K562 (cell line): ENCODE results near the gene NEMP1. TPM values are rescaled to one million over a fixed set of nuclear protein-coding genes. Genes with fewer than 3 reads are reported as not detected.
A peak's percentile ranks its signal among the peaks of the same experiment; 100 is the strongest.

Experiments
- ATAC-seq: fragments of 200-7000 bp; cut with Tn5 transposase; 3 replicates; pipeline ENCODE4 v1.9.1; 2020; ENCODE audit warnings: moderate library complexity
- BruUV-seq: library from RNA; stranded (reverse); fragments of 400-500 nt; replicated peaks from 2 replicates; lab custom pipeline; 2021; lab: Mats Ljungman, UMichigan
- CTCF ChIA-PET: fragments of 300-600 bp; formaldehyde crosslinking; extraction: SDS; loops from one replicate; lab custom pipeline; 2021; ENCODE audit warnings: low intra/inter-chr PET ratio; lab: Yijun Ruan, JAX
- POLR2A ChIA-PET: fragments of 300-600, 350-650 bp; sonication (Branson Sonifier 250); formaldehyde crosslinking; extraction: SDS; loops from one replicate; lab custom pipeline; 2021; ENCODE audit warnings: antibody characterized with exemption, inconsistent platforms; lab: Yijun Ruan, JAX
- DNase-seq, 4 experiments: peaks; one replicate each; pipeline versions ENCODE4 v3.0.0 to v3.0.0-alpha.2; 2011 to 2018; ENCODE audit warnings: low spot score in 3 of 4, mixed read lengths in 3 of 4; ENCODE audit errors: extremely low read depth in 1 of 4
- FAIRE-seq: peaks from 2 replicates; lab custom pipeline; 2011; peaks lifted over from hg19 to GRCh38; lab: Jason Lieb, UNC
- H2AFZ ChIP-seq: 2 replicates; pipeline ENCODE4 v1.6.0; 2011; ENCODE audit warnings: low read depth, low read length, control low read depth, inconsistent platforms
- H3K27ac ChIP-seq: fragments of 200-600 bp; 3 replicates; pipeline ENCODE4 v1.8.0; 2011; ENCODE audit warnings: low read depth, mild to moderate bottlenecking, control low read depth, inconsistent platforms, low read length, moderate library complexity, mixed read lengths; ENCODE audit errors: extremely low read depth
- H3K27me3 ChIP-seq, 2 experiments: fragments of 300-600 bp in 1 of 2; 2 replicates in 1 of 2; 3 replicates in 1 of 2; pipeline versions ENCODE4 v1.6.0 to v1.8.0; 2011; ENCODE audit warnings: inconsistent platforms in 2 of 2, low read length in 2 of 2, mild to moderate bottlenecking in 1 of 2, mixed read lengths in 1 of 2, moderate library complexity in 1 of 2; ENCODE audit not compliant: control insufficient read depth in 2 of 2, insufficient read depth in 2 of 2
- H3K36me3 ChIP-seq: fragments of 300-600 bp; 3 replicates; pipeline ENCODE4 v1.8.0; 2011; ENCODE audit warnings: mild to moderate bottlenecking, low read length, inconsistent platforms; ENCODE audit not compliant: control insufficient read depth, insufficient read depth
- H3K4me1 ChIP-seq, 2 experiments: fragments of 200-600 bp in 1 of 2; replicated peaks in 1 of 2; 2 replicates in 1 of 2; 3 replicates in 1 of 2; pipeline versions ENCODE4 v1.5.1 to v1.8.0; 2011; ENCODE audit warnings: inconsistent platforms in 2 of 2, low read length in 2 of 2, mild to moderate bottlenecking in 1 of 2, mixed read lengths in 1 of 2, moderate library complexity in 1 of 2; ENCODE audit not compliant: control insufficient read depth in 2 of 2, insufficient read depth in 2 of 2
- H3K4me2 ChIP-seq: 2 replicates; pipeline ENCODE4 v1.6.1; 2011; ENCODE audit warnings: low read length, control low read depth, inconsistent platforms, mixed read lengths; ENCODE audit not compliant: insufficient read depth
- H3K4me3 ChIP-seq: fragments of 200-600 bp; sonication (generic), shearing (Covaris generic); 2 replicates; pipeline ENCODE4 v1.5.1; 2016; ENCODE audit warnings: control low read depth, inconsistent platforms
- H3K79me2 ChIP-seq: fragments of 200-600 bp; 3 replicates; pipeline ENCODE4 v1.8.0; 2011; ENCODE audit warnings: low read length, inconsistent platforms; ENCODE audit not compliant: control insufficient read depth, insufficient read depth
- H3K9ac ChIP-seq, 2 experiments: 2 replicates each; pipeline versions ENCODE4 v1.6.0 to v1.6.1; 2011; ENCODE audit warnings: low read depth in 2 of 2, low read length in 2 of 2, control low read depth in 1 of 2, inconsistent platforms in 1 of 2, mild to moderate bottlenecking in 1 of 2, mixed read lengths in 1 of 2; ENCODE audit not compliant: insufficient read depth in 1 of 2
- H3K9me1 ChIP-seq: one replicate; pipeline ENCODE4 v1.6.0; 2011; ENCODE audit warnings: inconsistent platforms, mild to moderate bottlenecking, low read length, moderate library complexity; ENCODE audit not compliant: control insufficient read depth, insufficient read depth
- H3K9me3 ChIP-seq: replicated peaks from 2 replicates; pipeline ENCODE4 v1.5.1; 2011; ENCODE audit warnings: low read depth, low read length, inconsistent platforms; ENCODE audit not compliant: control insufficient read depth, insufficient read depth
- H4K20me1 ChIP-seq: replicated peaks from 2 replicates; pipeline ENCODE4 v1.6.1; 2011; ENCODE audit warnings: low read length, inconsistent platforms, mixed read lengths; ENCODE audit not compliant: control insufficient read depth, insufficient read depth
- CBFB ChIP-seq: sonication (generic); formaldehyde crosslinking; IDR thresholded peaks from 2 replicates; pipeline ENCODE4 v1.4.0; 2020; ENCODE audit warnings: mild to moderate bottlenecking, missing genetic modification reagents
- FOXJ3 ChIP-seq: sonication (generic); formaldehyde crosslinking; IDR thresholded peaks from 2 replicates; pipeline ENCODE4 v1.4.0; 2020; ENCODE audit warnings: mild to moderate bottlenecking, missing genetic modification reagents
- FOXM1 ChIP-seq, 2 experiments: fragments of 450-650 bp in 1 of 2; sonication (generic) in 1 of 2; formaldehyde crosslinking in 1 of 2; IDR thresholded peaks; 2 replicates each; pipeline versions ENCODE4 v1.6.1 to v1.9.0; 2017 to 2022; ENCODE audit warnings: low read depth in 2 of 2, mild to moderate bottlenecking in 2 of 2, missing genetic modification reagents in 1 of 2, moderate library complexity in 1 of 2
- MTA2 ChIP-seq: fragments of 450-650 bp; IDR thresholded peaks from 2 replicates; pipeline ENCODE4 v1.6.1; 2016; ENCODE audit warnings: low read depth
- NFIC ChIP-seq: fragments of 450-650 bp; IDR thresholded peaks from 2 replicates; pipeline ENCODE4 v1.6.1; 2017; ENCODE audit warnings: mild to moderate bottlenecking, inconsistent platforms
- SIRT6 ChIP-seq: IDR thresholded peaks from one replicate; pipeline ENCODE4 v1.6.1; 2012; ENCODE audit warnings: low read depth, mild to moderate bottlenecking, control low read depth, inconsistent platforms, low read length, moderate library complexity
- TBP ChIP-seq: optimal IDR thresholded peaks from 2 replicates; pipeline ENCODE3; 2011; ENCODE audit warnings: low read depth, low read length, improper control_type of control experiment
- TEAD1 ChIP-seq, 2 experiments: fragments of 450-650 bp in 1 of 2; sonication (generic) in 1 of 2; formaldehyde crosslinking; IDR thresholded peaks; 2 replicates each; pipeline versions ENCODE4 v1.4.0 to v1.8.0; 2020 to 2022; ENCODE audit warnings: mild to moderate bottlenecking in 2 of 2, missing genetic modification reagents in 1 of 2
- YBX1 ChIP-seq: fragments of 450-650 bp; IDR thresholded peaks from 2 replicates; pipeline ENCODE4 v1.7.1; 2016; ENCODE audit warnings: mild to moderate bottlenecking
- ZNF143 ChIP-seq: sonication (generic); formaldehyde crosslinking; IDR thresholded peaks from 2 replicates; pipeline ENCODE4 v1.9.0; 2022; ENCODE audit warnings: mild to moderate bottlenecking, missing genetic modification reagents
- ZNF830 ChIP-seq: fragments of 250-450 bp; sonication (Bioruptor Pico); IDR thresholded peaks from 2 replicates; pipeline ENCODE4 v1.5.0; 2021; ENCODE audit warnings: mild to moderate bottlenecking
- WGBS: fragments of 100-300 bp; shearing (Covaris generic); methylation state at CpG from one replicate; pipeline ENCODE4 v1.1.6; 2016; ENCODE audit warnings: low coverage, mixed read lengths; ENCODE audit not compliant: insufficient coverage; ENCODE audit errors: missing lambda C conversion rate; 5-methylcytosine and 5-hydroxymethylcytosine counted together
- in situ Hi-C: fragments of 300-500 bp; cut with MboI; formaldehyde crosslinking; loops from 4 replicates; pipeline ENCODE4 v1.15.0; 2018; ENCODE audit warnings: inconsistent platforms, mixed read lengths
- intact Hi-C: fragments of 100-400 bp; cut with micrococcal nuclease; formaldehyde crosslinking; loops from 2 replicates; pipeline ENCODE4 v1.14.2; 2022
- polyA plus RNA-seq, 8 experiments: library from polyadenylated mRNA; depleted of rRNA in 4 of 8; stranded (reverse) in 5 of 8; unstranded in 3 of 8; fragments of >200 nt; fragmentation: Nextera tagmentation in 2 of 8; fragmentation: Illumina TruSeq in 1 of 8; extraction: Ambion mirVana in 2 of 8; extraction: Trizol in 1 of 8; gene quantifications; 2 replicates each; pipeline versions ENCODE4 v1.2.1 to v1.2.3, GENCODE V29; 2011 to 2014; ENCODE audit warnings: inconsistent platforms in 1 of 8, missing spikeins in 1 of 8
- total RNA-seq, 7 experiments: library from RNA; depleted of rRNA in 6 of 7; stranded (reverse); fragments of >200 nt in 6 of 7; fragmentation: Illumina TruSeq in 2 of 7; extraction: Trizol in 2 of 7; gene quantifications; 2 replicates each; pipeline versions ENCODE4 v1.2.1 to v1.2.3, GENCODE V29; 2011 to 2021; ENCODE audit warnings: low replicate concordance in 1 of 7
- TF ChIP-seq, protein P1 (sequence below): fragments of 250-450 bp; sonication (Bioruptor Pico); IDR thresholded peaks from 2 replicates; pipeline ENCODE4 v1.5.0; 2021
- TF ChIP-seq, protein P2 (sequence below): sonication (generic); formaldehyde crosslinking; IDR thresholded peaks from 2 replicates; pipeline ENCODE4 v1.8.0; 2022; ENCODE audit warnings: missing genetic modification reagents, mild to moderate bottlenecking, moderate library complexity, borderline replicate concordance
- TF ChIP-seq, protein P3 (sequence below): fragments of 250-450 bp; sonication (Bioruptor Pico); IDR thresholded peaks from 2 replicates; pipeline ENCODE4 v1.8.0; 2022; ENCODE audit warnings: moderate library complexity, mild to moderate bottlenecking, inconsistent platforms
- TF ChIP-seq, protein P4 (sequence below): fragments of 450-650 bp; IDR thresholded peaks from 2 replicates; pipeline ENCODE4 v1.6.1; 2014; ENCODE audit warnings: low read depth, mild to moderate bottlenecking, moderate library complexity, borderline replicate concordance

Gene NEMP1
- total and polyA plus RNA-seq, 9 of the 15 experiments (the other 6 are each of a cell fraction or from before 2014, with no cell fraction given), result 9.5 to 82.2 (median 41.2) TPM

DNA sequence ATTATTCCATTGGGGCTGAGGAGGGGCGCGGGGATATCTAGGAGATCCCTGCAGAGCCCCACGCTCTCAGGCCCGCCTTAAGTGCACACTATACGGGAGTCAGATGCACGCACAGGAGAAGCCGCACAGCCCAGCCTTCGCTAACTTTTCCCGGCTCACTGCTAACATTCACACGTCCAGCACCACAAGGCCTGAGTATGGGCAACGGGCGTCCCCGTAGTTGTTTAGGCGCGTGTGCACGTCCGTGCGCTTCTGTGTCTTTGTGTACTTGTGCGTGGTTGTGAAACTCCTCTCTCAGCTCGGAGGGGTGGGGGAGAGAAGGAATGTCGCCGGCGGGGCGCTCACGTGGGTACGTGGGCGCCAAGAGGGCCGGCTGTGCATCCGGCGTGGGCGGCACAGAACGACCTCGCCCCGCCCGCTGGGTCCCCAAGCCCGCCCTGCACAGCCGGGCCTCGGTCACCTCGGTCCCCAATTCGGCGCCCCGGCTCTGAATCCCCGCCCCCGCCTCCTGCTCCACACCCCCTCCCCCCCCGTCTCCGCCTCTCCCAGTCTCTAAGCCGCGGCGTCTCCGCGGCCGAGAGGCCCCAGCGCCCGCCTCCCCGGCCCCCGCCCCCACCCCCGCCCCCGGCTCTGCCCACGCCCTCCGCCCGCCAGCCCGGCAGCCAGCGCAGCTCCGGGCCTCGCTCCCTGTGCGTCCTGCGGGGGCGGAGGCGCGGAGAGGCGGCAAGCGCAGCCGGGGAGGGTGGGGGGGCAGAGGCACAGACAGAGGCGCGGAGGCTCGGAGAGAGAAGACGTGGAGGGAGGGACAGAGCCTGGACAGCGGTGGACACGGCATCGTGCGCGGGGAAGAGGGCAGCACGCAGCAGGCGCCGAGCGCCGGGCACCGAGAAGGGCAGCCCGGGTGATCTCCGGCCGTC, 10.0 kb upstream of the NEMP1 start, which contains the start of gene NAB2:
Gene NAB2, plus strand, starts transcription at position 761 of the 917 bp plus-strand sequence. CDS start 158 bp downstream, outside the sequence.
- peak; percentile 62 for FAIRE-seq
- in situ Hi-C loops (no loop called here), intact Hi-C loops (loop anchor here (1.0 to 10.0 kb wide), 2 partner anchors 23 to 454 kb away; partner anchors contain the start of genes BAZ2A and STAT6)
- H3K9ac ChIP-seq, result peak within 1 kb of the TSS; percentile 93 to 98
- H3K9me3 ChIP-seq, result no peaks in the 10 kb centered on the region
- ATAC-seq, result peak; percentile 69
- peaks cover 33 to 65% of the 10 kb centered on the region in 2 experiments for H3K4me1 ChIP-seq
- H3K36me3 ChIP-seq, result peaks cover 30% of the 10 kb centered on the region
- H2AFZ ChIP-seq, result peak within 1 kb of the TSS; percentile 74
- BruUV-seq, result no TSS peak
- ChIA-PET CTCF (interaction anchor here (1.3 kb wide), 2 partner anchors 20 to 24 kb away, joined by 3 read pairs; no protein-coding TSS in a partner anchor), POLR2A (interaction anchor here (0.5 to 6.0 kb wide), 6 partner anchors 8 to 451 kb away, joined by 3 to 44 read pairs (median 4); partner anchors contain the start of gene NEMP1)
- peak within 1 kb of the TSS; percentile 75 for H3K4me3 ChIP-seq
- peak within 1 kb of the TSS; percentile 93 for H3K4me2 ChIP-seq
- DNase-seq, result peak; percentile 85 to 97 (median 90)
- no peaks in the 10 kb centered on the region for H3K9me1 ChIP-seq
- WGBS, result under 1% methylated on average over 35 of the region's 91 CpGs
- peak within 1 kb of the TSS; percentile 93 for H3K27ac ChIP-seq
- H3K79me2 ChIP-seq, result peaks cover 40% of the 10 kb centered on the region
- no peaks in the 10 kb centered on the region for H3K27me3 ChIP-seq
- peaks cover 5% of the 10 kb centered on the region for H4K20me1 ChIP-seq
- TF ChIP-seq MTA2 (0 out of 2 replicates have a peak, but pooled peaks have one; percentile 16), ZNF143 (0 out of 2 replicates have a peak, but pooled peaks have one; percentile 32), TBP (peak; percentile 19), TEAD1 (CRISPR knock-in tag; IDR thresholded peaks at IDR 0.05) (peak; percentile 71 to 88), NFIC (peak; percentile 5; the same call in 1 of the 2 replicates), SIRT6 (no peak), CBFB (no peak), FOXM1 (IDR thresholded peaks at IDR 0.05; ENCODE audit: low read depth) (no peak), FOXM1 (CRISPR knock-in tag; IDR thresholded peaks at IDR 0.05; ENCODE audit: low read depth) (peak; percentile 62; the same call in 1 of the 2 replicates), YBX1 (no peak), FOXJ3 (CRISPR knock-in tag) (no peak), ZNF830 (no peak)
- TF ChIP-seq, protein P1, sequence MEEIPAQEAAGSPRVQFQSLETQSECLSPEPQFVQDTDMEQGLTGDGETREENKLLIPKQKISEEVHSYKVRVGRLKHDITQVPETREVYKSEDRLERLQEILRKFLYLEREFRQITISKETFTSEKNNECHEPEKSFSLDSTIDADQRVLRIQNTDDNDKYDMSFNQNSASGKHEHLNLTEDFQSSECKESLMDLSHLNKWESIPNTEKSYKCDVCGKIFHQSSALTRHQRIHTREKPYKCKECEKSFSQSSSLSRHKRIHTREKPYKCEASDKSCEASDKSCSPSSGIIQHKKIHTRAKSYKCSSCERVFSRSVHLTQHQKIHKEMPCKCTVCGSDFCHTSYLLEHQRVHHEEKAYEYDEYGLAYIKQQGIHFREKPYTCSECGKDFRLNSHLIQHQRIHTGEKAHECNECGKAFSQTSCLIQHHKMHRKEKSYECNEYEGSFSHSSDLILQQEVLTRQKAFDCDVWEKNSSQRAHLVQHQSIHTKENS, result no peak
- TF ChIP-seq, protein P2, sequence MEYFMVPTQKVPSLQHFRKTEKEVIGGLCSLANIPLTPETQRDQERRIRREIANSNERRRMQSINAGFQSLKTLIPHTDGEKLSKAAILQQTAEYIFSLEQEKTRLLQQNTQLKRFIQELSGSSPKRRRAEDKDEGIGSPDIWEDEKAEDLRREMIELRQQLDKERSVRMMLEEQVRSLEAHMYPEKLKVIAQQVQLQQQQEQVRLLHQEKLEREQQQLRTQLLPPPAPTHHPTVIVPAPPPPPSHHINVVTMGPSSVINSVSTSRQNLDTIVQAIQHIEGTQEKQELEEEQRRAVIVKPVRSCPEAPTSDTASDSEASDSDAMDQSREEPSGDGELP (CRISPR knock-in tag), result peak; percentile 72
- TF ChIP-seq, protein P3, sequence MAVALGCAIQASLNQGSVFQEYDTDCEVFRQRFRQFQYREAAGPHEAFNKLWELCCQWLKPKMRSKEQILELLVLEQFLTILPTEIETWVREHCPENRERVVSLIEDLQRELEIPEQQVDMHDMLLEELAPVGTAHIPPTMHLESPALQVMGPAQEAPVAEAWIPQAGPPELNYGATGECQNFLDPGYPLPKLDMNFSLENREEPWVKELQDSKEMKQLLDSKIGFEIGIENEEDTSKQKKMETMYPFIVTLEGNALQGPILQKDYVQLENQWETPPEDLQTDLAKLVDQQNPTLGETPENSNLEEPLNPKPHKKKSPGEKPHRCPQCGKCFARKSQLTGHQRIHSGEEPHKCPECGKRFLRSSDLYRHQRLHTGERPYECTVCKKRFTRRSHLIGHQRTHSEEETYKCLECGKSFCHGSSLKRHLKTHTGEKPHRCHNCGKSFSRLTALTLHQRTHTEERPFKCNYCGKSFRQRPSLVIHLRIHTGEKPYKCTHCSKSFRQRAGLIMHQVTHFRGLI (CRISPR knock-in tag), result peak; percentile 48; the same call in 1 of the 2 replicates
- TF ChIP-seq, protein P4, sequence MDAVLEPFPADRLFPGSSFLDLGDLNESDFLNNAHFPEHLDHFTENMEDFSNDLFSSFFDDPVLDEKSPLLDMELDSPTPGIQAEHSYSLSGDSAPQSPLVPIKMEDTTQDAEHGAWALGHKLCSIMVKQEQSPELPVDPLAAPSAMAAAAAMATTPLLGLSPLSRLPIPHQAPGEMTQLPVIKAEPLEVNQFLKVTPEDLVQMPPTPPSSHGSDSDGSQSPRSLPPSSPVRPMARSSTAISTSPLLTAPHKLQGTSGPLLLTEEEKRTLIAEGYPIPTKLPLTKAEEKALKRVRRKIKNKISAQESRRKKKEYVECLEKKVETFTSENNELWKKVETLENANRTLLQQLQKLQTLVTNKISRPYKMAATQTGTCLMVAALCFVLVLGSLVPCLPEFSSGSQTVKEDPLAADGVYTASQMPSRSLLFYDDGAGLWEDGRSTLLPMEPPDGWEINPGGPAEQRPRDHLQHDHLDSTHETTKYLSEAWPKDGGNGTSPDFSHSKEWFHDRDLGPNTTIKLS, result peak; percentile 76; the same call in 1 of the 2 replicates
